GM11168 (cell line): Measurements from ENCODE around the gene PTPN14.

ENCODE experiments used
- in situ Hi-C: fragments of 300-500 bp; cut with MboI; formaldehyde crosslinking; loops from one replicate; pipeline ENCODE4 v1.12.0; 2022; ENCODE audit warnings: low sequenced_read_pairs; ENCODE audit not compliant: unreplicated experiment

The PTPN14 gene

DNA sequence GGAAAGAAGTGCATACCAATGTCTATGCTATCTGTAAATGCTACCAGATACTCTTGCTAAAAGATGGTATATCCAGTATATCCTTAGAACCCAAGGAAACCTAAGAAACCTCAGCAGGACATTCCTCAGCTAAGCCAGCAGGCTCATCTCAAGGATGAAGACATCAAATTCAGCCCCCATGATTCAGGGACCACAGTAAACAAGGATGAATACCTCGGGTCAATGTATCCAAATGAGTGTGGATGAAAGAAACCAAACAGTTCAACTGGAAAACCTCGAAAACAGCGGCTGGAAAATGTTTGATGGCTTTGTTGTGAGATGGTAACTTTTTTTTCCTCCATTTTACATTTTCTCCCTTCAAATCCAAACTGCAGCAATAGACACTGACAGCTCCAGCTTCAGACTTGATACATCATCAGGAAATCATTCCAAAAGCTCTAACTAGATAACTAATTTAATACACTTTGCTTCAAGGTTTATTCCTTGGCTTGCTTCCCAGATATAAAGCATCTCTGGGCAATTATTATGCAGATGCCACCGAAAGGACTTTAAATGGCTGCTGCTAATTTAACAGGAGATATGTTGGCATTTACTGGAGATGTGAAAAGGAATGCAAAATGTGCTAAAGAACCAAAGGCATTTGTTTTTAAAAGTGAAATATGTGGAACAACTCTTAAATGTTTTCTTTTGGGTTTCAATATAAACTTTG lies 196.8 kb downstream of the PTPN14 start:
- in situ Hi-C loops: no loop called here

DNA sequence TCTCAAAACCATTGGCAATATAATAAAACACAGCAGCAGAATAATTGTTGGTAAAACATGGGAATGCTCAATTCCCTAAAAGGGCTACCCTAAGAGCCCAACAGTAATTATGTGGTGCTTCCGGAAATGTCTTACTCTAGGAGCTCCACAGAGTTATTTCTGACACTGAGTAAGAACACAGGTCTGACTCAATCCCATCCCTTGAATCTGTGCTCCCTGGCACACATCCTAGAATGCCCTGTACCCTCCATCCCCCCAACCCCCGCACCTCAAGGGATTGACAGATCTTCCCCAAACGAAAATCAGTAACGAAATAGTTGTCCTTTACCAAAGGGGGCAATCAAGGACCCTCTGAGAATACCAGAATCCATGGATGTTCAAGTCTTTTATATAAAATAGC lies 198.6 kb downstream of the PTPN14 start:
- in situ Hi-C loops: no loop called here

DNA sequence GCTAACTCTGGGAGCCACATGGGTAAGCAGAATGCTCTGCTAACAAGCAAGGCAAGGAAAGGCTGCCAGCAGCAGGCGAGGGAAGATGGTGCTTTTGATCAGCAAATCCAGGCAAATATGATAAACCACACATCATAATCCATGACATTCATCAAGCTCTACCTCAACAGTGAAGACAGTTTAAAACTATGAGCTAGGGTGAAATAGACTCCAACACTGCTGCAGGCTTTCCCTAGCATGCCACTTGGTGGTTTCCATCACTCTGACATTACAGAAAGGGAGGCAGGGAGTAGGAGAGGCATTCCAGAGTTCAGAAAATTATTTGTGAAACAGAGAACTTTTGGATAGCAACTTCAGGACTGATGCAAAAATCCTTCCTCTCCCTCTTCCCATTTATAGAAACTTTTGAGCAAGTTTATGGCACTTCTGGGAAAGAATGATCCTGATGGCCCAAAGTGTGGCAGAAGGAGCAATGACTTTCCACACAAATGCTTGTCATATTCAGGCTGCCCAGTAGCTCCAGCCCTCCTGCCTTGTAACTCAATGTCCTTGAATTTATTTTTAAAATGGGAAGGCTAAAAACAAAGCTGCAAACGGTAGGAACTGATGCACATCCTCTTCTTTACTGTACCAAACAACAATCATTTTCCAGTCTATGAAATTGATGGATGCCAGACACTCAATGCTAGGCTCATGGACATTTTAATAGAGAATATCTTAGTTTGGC lies 199.7 kb downstream of the PTPN14 start:
- in situ Hi-C loops: no loop called here

DNA sequence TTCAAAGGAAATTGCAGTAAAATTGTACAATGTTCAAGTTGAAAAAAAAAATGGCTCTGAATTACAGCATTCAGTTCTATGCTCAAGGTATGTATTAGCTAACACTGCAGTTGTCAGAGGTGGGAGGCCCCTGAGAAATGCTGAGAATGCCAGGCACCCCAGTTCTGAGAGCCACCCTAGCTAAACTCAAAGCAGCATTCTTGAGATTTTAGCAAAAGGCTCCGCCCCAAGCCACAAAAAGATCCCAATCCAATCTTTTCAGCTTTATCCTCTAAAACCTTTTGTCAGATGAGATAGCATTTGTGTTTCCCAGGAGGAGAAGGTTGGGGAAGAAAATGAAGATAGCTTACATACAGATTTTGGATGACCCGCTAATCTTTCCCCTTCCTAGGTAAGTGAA lies 201.6 kb downstream of the PTPN14 start:
- in situ Hi-C loops: loop anchor here (25.0 kb wide), 1 partner anchor 238 kb away; no protein-coding TSS in a partner anchor

DNA sequence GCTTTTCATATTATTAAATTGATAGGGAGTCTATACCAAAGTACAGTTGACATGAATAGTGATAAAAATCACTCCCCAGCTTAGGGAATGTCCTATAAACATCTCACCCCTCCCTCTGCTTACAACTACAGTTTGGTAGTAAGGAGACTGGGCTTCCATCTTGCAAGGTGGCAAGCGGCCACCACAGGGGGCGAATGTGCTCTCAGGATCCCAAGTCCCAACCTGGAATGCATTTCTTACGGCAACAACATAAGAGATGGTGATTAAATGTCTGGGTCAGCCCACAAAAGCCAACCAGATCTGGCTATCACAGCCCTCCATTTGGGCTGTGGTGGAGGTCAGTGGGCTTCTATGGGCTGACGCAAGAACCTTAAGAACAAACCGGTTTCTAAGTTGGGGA lies 202.4 kb downstream of the PTPN14 start:
- in situ Hi-C loops: loop anchor here (25.0 kb wide), 1 partner anchor 238 kb away; no protein-coding TSS in a partner anchor

DNA sequence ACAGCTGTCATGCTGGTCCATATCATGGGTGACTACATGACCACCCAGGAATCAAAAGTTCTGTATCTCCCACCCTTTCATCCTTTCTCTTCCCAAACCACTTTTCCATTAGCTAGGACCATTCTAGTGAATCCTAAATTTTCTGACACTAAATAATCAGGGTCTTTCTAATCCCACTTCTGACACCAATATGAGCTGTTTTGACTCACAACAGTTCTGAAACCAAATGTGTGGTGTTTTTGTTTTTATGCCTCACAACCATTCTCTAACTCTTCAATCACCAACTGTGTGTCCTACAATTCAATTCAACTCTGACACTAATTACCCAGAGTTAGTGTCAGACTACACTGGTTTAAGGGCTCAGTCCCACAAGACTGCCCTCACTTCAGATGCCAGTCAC lies 206.5 kb downstream of the PTPN14 start:
- in situ Hi-C loops: loop anchor here (25.0 kb wide), 1 partner anchor 242 kb away; no protein-coding TSS in a partner anchor

DNA sequence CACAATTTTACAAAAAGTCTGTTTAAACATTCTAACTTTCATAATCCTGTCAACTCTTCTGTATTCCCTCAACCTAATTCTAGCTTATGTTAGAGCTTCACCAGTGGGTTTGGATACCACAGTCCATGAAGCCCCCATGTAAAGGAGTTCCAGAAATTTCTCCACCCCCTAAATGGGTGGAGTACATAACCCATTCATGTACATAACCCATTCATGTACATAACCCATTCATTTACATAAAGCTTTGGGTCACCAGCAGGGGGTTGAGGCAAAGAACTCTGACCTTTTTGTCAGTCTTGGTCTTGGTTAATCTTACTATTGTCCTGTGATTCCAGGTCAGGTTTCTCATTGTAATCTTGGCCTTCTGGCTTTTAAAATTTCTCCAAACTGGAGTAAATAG lies 208.9 kb downstream of the PTPN14 start:
- in situ Hi-C loops: loop anchor here (25.0 kb wide), 1 partner anchor 245 kb away; no protein-coding TSS in a partner anchor

DNA sequence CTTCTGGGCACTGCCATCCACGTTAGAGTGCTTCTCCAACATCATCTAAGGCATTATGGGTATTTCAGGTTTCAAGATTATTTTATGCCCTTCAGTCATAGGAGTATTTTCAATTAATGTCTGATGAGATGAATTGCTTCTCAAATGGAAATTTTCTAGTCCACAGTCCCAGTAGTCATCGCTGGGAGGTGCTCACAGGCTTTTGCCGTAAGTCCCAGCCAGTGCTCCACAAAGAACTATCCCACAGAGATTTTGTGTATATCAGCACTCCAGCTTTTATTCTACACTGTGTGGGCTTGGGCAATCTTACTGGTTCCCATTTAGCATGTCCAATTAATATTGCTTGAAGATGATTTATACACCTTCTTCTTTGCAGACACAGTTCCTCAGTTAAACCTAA lies 209.5 kb downstream of the PTPN14 start:
- in situ Hi-C loops: loop anchor here (25.0 kb wide), 1 partner anchor 245 kb away; no protein-coding TSS in a partner anchor

DNA sequence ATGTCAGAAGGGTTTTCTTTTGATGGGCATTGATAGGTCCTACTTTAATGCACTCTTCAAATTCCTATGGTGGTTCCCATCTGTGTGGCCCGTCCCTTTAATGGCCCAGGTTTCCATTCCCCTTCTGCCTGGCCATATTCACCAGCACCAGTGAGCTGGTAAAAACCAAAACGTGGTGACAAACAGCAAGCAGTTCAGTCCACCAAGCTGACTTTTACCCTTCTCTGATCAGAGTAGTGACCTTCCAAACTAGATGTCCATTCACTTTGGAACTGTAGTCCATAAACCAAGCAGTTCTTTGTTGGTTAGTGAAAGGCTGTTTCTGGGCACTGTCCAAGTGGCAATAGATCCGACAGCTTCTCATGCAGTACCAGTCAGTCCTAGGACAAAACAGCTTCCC lies 209.9 kb downstream of the PTPN14 start:
- in situ Hi-C loops: loop anchor here (25.0 kb wide), 1 partner anchor 246 kb away; no protein-coding TSS in a partner anchor

DNA sequence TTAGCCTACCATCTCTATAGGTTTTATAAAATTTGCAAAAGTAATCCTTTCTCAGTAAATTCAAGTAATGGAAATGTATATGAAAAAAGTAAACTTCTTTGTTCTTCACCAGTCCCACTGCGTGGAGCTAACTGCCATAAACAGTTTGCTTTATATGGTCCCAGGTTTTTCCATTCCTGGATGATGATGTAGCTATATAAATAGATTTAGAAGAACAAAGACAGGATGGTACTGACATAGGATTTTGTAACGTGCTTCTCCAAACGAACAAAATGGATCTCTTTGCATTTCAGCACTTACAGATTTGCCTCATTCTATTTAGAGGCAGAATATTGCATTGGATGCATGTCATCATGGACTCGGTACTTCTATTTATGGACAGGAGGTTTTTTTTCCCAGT lies 213.2 kb downstream of the PTPN14 start:
- in situ Hi-C loops: loop anchor here (25.0 kb wide), 1 partner anchor 249 kb away; no protein-coding TSS in a partner anchor

DNA sequence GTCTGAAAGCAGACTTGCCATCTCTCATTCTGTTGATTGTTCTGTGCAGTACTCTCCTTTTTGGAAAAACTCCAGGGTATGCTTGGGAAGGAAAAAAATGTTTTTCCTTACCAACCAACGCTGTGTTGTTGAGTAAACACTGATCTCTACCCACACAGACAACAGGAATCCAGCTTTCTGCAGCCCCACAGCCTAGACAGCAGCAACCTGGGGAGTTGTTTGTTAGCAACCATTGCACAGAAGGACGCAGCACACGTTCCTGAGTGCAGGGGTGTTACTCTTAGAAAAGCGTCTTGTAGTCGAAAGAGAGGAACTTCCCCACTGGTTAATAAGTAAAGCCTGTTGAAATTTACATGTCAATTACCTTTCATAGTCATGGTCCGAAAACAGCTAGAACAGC lies 213.9 kb downstream of the PTPN14 start:
- in situ Hi-C loops: loop anchor here (25.0 kb wide), 1 partner anchor 250 kb away; no protein-coding TSS in a partner anchor

DNA sequence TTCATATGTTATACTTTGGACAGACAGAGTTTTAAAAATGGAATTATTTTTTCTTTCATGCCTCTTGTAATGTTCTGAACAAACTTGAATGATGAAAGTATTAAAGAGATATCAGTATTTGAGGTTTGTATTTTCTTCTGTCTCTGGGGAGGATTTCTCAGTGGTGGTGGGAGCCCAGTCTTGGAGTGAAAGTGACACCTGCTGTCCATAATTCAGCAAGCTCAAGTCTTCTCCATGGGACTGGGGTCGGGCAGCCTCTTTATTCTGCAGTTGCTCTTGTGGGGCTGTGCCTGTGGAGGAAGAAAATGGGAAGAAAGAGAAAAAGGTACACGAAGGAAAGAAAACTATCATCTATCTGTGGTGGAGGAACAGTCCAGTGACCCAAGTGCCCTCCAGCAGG lies 214.4 kb downstream of the PTPN14 start:
- in situ Hi-C loops: loop anchor here (25.0 kb wide), 1 partner anchor 250 kb away; no protein-coding TSS in a partner anchor

DNA sequence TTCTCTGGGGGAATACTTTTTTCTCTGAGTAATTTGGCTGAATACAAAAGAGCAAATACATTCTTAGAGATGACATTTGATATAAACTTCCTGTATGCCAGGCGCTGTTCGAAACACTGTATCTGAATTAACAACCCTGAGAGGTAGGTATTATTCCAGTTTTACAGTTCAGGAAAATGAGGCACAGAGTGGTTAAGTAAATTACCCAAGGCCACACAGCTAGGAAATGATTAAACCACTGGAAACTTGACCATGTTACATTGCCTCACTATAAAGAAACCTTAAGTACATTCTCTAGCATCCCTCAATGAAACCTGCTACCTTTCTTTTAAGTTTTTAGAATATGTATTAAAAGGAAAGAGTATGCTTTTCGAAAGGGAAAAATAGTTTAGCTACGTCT lies 215.8 kb downstream of the PTPN14 start:
- in situ Hi-C loops: loop anchor here (25.0 kb wide), 1 partner anchor 252 kb away; no protein-coding TSS in a partner anchor

DNA sequence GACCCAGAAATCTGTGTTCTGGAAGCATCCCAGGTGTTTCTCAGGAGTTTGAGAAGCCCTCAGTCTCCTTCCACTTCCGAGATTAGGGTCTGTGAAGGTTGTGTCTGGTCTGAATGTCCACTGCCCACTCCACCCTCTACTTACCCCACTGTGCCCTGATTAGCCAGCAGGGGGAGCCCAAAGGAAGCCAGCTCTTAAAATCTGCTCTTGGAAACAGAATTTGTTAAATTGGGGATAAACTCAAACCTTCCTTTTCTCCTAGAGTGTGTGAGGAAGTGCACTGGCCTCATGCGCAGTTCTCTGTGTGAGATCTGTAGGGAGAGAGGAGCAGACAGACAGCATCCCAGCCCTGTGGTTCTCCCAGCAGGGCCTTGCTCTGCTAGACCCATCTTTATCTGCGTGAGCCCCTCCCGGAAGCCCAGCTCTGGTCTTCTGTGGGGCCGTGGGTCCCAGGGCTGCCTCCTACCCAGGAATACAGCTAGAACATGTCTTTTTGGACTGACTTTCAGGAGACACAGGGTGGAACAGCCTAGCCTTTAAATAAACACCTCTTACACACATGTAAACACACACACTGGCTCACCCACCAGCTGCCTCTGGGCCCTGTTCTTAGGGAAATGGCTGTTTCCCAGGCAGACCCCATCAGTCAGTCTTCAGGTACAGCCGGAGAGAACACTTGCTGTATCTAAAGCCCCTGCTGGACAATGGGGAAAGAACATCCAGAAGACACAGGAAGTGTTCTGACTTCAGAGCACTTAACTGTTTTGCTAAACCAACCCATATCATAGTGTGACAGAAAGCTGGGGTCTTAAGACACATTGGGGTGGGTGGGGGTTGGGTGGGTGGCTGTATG lies 218.2 kb downstream of the PTPN14 start:
- in situ Hi-C loops: loop anchor here (5.0 to 25.0 kb wide), 2 partner anchors 66 to 254 kb away; no protein-coding TSS in a partner anchor

DNA sequence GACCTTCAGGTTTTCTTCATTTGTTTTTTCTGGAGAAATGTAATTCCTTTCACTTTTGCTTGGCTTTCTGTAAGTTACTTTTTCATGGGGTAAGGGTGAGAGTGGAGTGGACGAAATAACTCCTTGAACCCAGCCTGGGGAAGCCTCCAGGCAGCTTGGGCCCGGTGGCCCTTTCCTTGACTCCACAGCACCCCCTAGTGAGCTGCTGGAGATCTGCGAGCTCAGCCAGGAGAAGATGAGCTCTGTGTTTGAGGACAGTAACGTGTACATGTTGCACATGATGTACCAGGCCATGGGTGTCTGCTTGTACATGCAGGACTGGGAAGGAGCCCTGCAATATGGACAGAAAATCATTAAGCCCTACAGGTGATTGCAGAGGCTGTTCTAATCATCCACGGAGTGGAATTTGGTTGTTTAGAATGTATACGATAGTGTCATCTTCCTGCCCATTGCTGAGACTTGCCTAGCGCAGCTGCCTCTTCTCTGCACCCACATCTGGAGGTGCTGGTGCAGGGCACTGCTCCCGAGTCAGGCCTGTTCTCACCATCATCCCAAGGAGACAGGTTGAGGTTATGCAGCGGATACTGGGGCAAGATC lies 219.5 kb downstream of the PTPN14 start:
- in situ Hi-C loops: loop anchor here (5.0 to 25.0 kb wide), 2 partner anchors 65 to 255 kb away; no protein-coding TSS in a partner anchor

DNA sequence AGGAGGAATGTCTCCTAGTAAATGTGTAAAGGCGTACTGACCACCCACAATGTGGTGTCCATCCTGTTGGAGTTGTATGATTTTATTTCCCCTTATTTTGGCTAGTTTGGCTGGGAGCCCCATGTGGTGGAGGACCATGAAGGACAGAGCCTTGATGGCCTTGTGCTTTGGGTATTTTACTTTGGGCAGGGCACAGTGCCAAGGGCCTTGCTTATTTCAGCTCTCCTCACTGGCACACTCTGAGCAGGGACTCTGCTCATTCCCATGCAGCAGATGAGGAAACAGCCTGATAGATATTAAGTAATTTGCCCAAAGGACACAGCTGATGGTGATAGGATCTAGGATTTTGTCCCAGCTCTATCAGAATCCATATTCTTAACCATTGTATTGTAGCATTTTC lies 220.2 kb downstream of the PTPN14 start:
- in situ Hi-C loops: loop anchor here (5.0 to 25.0 kb wide), 2 partner anchors 64 to 256 kb away; no protein-coding TSS in a partner anchor

DNA sequence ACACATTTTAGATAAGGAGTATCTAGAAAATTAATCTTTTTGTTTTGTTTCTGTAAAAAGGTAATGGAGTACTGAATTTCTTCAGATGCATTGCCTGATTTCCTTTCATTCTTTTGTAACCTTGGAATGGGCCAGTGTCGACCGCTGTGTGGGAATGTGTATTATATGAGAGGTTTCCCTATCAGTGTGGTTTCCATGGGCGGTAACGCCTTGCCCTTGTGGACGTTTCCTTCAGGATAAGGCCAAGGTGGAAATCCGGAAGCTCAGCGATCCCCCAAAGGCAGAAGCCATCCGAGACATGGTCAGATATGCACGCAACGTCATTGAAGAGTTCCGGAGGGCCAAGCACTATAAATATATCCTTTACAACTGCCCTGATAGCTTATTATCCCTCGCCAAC lies 220.7 kb downstream of the PTPN14 start:
- in situ Hi-C loops: loop anchor here (5.0 to 25.0 kb wide), 2 partner anchors 63 to 257 kb away; no protein-coding TSS in a partner anchor

DNA sequence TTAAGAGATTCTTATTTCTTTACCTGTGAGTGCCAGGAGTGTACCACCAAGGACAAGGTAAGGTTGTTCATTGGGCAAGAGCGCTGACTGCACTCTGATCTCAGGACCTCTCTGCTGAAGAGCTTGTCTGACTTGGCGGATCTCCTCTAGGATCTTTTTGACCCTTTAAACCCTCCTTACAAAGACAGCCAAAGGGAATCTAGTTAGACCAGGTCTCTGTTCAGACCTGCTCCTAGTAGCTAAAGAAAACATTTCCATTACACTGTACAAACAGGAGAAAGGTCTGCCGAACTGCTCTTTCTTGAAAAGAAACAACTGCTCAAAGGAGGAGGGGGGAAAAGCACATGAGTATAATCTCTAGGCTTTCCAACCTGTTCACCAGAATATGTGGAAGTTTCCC lies 221.2 kb downstream of the PTPN14 start:
- in situ Hi-C loops: loop anchor here (5.0 to 25.0 kb wide), 2 partner anchors 63 to 257 kb away; no protein-coding TSS in a partner anchor

DNA sequence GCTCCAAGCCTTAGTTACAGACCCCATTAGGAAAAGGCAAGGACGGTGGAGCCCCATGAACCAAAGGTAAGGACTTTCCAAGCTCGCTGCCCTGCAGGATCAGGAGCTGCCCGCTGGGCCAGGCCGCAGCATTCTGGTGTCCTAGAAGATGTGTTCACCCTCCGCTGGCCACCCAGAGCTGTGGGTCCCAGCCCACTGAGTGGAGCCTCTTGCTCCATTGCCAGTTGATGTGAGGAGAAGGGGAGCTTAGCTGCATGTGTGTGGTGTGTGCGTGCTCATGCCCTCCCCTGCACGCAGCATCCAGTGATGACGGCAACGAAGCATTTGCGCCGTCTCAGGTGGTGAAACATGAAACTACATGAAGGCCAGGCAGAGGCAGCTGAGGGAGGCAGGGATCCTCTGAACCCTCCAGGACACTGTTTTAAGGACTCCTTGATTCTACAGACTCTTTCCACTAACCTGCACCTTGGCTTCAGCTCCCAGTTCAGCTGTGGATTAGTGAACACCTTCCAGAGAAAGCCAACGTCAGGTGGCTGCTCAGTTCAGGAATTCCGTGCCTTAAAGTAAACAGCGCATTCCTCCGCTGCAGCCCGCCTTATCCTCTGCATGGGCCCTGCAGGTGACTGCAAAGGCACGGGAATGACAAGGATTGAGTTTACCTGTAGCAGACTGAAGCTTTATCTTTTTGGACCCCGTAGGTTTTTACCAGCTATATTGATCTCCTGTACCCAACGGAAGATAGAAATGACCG lies 221.8 kb downstream of the PTPN14 start:
- in situ Hi-C loops: loop anchor here (5.0 to 25.0 kb wide), 2 partner anchors 62 to 258 kb away; no protein-coding TSS in a partner anchor
